ENCODE data around the gene ADAMTS14.
A peak's percentile ranks its signal among the peaks of the same experiment; 100 is the strongest.
"Not testable (repeated sequence)": the region's sequence is repeated elsewhere in the genome, so short reads cannot be mapped to it uniquely, and the experiment has no call there.

The ADAMTS14 gene

GRCh38 chr10:70750156-70750703 lies 77.9 kb downstream of the ADAMTS14 start:
- DNase-seq (ENCODE audit: low read depth in 1 of 2, low spot score in 1 of 2), result no peak

- DNase-seq (ENCODE audit: low read depth in 1 of 2, low spot score in 1 of 2), result no peak
Observed at GRCh38 chr10:70751356-70751755, 79.0 kb downstream of the ADAMTS14 start.

GRCh38 chr10:70751991-70752390 lies 79.7 kb downstream of the ADAMTS14 start:
- DNase-seq (ENCODE audit: low read depth in 1 of 2, low spot score in 1 of 2), result no peak

- DNase-seq (ENCODE audit: low read depth in 1 of 2, low spot score in 1 of 2), result no peak
Observed at GRCh38 chr10:70752571-70752970, 80.3 kb downstream of the ADAMTS14 start.

GRCh38 chr10:70753026-70753663 lies 80.8 kb downstream of the ADAMTS14 start:
- DNase-seq (ENCODE audit: low read depth in 1 of 2, low spot score in 1 of 2), result no peak

- no peak for DNase-seq (ENCODE audit: low read depth in 1 of 2, low spot score in 1 of 2)
Observed at GRCh38 chr10:70753841-70754621, 81.7 kb downstream of the ADAMTS14 start.

- no peak for DNase-seq (ENCODE audit: low read depth in 1 of 2, low spot score in 1 of 2)
Observed at GRCh38 chr10:70756700-70757360, 84.5 kb downstream of the ADAMTS14 start.

- no peak for DNase-seq (ENCODE audit: low read depth in 1 of 2, low spot score in 1 of 2)
Observed at GRCh38 chr10:70757856-70758255, 85.5 kb downstream of the ADAMTS14 start.

- DNase-seq (ENCODE audit: low read depth in 1 of 2, low spot score in 1 of 2), result peak; percentile 38 to 68
Observed at GRCh38 chr10:70758757-70759514, 86.6 kb downstream of the ADAMTS14 start.

GRCh38 chr10:70759781-70760180 lies 87.5 kb downstream of the ADAMTS14 start:
- no peak for DNase-seq (ENCODE audit: low read depth in 1 of 2, low spot score in 1 of 2)

GRCh38 chr10:70760271-70760787 lies 88.0 kb downstream of the ADAMTS14 start:
- no peak for DNase-seq (ENCODE audit: low read depth in 1 of 2, low spot score in 1 of 2)

- no peak for DNase-seq (ENCODE audit: low read depth in 1 of 2, low spot score in 1 of 2)
Observed at GRCh38 chr10:70761031-70761601, 88.8 kb downstream of the ADAMTS14 start.

- no peak for DNase-seq (ENCODE audit: low read depth in 1 of 2, low spot score in 1 of 2)
Observed at GRCh38 chr10:70761727-70762350, 89.5 kb downstream of the ADAMTS14 start.

GRCh38 chr10:70762441-70763175 lies 90.3 kb downstream of the ADAMTS14 start:
- no peak for DNase-seq (ENCODE audit: low read depth in 1 of 2, low spot score in 1 of 2)

GRCh38 chr10:70763567-70763966 lies 91.3 kb downstream of the ADAMTS14 start:
- no peak for DNase-seq (ENCODE audit: low read depth in 1 of 2, low spot score in 1 of 2)

- no peak for DNase-seq (ENCODE audit: low read depth in 1 of 2, low spot score in 1 of 2)
Observed at GRCh38 chr10:70765794-70766594, 93.7 kb downstream of the ADAMTS14 start.

GRCh38 chr10:70768026-70768685 lies 95.8 kb downstream of the ADAMTS14 start:
- DNase-seq (ENCODE audit: low read depth in 1 of 2, low spot score in 1 of 2), result not testable (repeated sequence)

- DNase-seq (ENCODE audit: low read depth in 1 of 2, low spot score in 1 of 2), result no peak
Observed at GRCh38 chr10:70769121-70769520, 96.8 kb downstream of the ADAMTS14 start.
